Hepatocyte (in vitro differentiated cells): ENCODE measurements around the gene PPFIA4.

Experiments
- CTCF ChIP-seq: fragments of 200-600 bp; sonication (generic); IDR thresholded peaks from 2 replicates; pipeline ENCODE4 v1.5.1; 2016; ENCODE audit warnings: antibody characterized with exemption, mild to moderate bottlenecking; ENCODE audit not compliant: poor library complexity
- EZH2 ChIP-seq: fragments of 200-600 bp; sonication (generic); IDR thresholded peaks from 2 replicates; pipeline ENCODE4 v1.6.1; 2016; ENCODE audit warnings: antibody characterized with exemption, mild to moderate bottlenecking, borderline replicate concordance
- EZH2phosphoT487 ChIP-seq: fragments of 200-600 bp; sonication (generic); IDR thresholded peaks from one replicate; pipeline ENCODE4 v1.6.1; 2018; ENCODE audit warnings: antibody characterized with exemption, mild to moderate bottlenecking, low read depth, moderate library complexity; ENCODE audit not compliant: unreplicated experiment, severe bottlenecking

- TF ChIP-seq EZH2phosphoT487 (no peak), CTCF (no peak), EZH2 (no peak)
Measured at GRCh38 chr1:203089001-203089650, 62.8 kb downstream of the PPFIA4 start.
